Mucosa of descending colon (tissue), 3 donors: ENCODE measurements around the gene JMJD6. TPM values are rescaled to one million over a fixed set of nuclear protein-coding genes. Genes with fewer than 3 reads are reported as not detected.

Source experiments
- ATAC-seq: fragments of 200-7000 bp; cut with Tn5 transposase; one replicate; pipeline ENCODE4 v1.9.1; 2020; ENCODE audit warnings: mild to moderate bottlenecking, moderate library complexity
- DNase-seq, 3 donors: peaks; one replicate each; pipeline ENCODE4 v3.0.0-alpha.2; 2020
- H3K36me3 ChIP-seq: fragments of 200-600 bp; one replicate; pipeline ENCODE4 v1.8.0; 2021; ENCODE audit warnings: low read depth, mild to moderate bottlenecking
- H3K4me1 ChIP-seq: fragments of 200-600 bp; one replicate; pipeline ENCODE4 v1.8.0; 2021; ENCODE audit warnings: low read depth, mild to moderate bottlenecking
- H3K4me3 ChIP-seq: fragments of 200-600 bp; one replicate; pipeline ENCODE4 v1.8.0; 2021; ENCODE audit warnings: mild to moderate bottlenecking
- H3K9me3 ChIP-seq: fragments of 200-600 bp; one replicate; pipeline ENCODE4 v1.8.0; 2021; ENCODE audit warnings: mild to moderate bottlenecking
- intact Hi-C, 2 donors: fragments of 100-400 bp; cut with DNase I in 1 of 2; cut with micrococcal nuclease in 1 of 2; formaldehyde crosslinking; loops; one replicate each; pipeline versions ENCODE4 v1.11.0 to v1.11.1; 2022; cut with DNase I, micrococcal nuclease
- total RNA-seq, 3 donors: library from RNA; stranded (reverse); fragmentation: NEBNext Ultra II Directional in 2 of 3; extraction: Animal tissue kit (Norgen Biotek cat#: 25700) in 2 of 3; gene quantifications; one replicate each; pipeline versions ENCODE4 v1.2.1 to v1.2.4, GENCODE V29; 2021 to 2023
- TF ChIP-seq, protein P1 (sequence below): fragments of 200-600 bp; IDR thresholded peaks from one replicate; pipeline ENCODE4 v1.8.0; 2022; ENCODE audit warnings: antibody characterized with exemption, mild to moderate bottlenecking
- donor health status: DM: no; HTN: no; CAD: no; lungs with moderate emphysema.
- donor health status: DM: no; HTN: no; CAD: no.
- donor health status: DM: no; HTN: yes; CAD: no.

Gene JMJD6
- total RNA-seq, 3 donors from 2014 or later: 27.0 to 56.3 (median 30.3) TPM

DNA sequence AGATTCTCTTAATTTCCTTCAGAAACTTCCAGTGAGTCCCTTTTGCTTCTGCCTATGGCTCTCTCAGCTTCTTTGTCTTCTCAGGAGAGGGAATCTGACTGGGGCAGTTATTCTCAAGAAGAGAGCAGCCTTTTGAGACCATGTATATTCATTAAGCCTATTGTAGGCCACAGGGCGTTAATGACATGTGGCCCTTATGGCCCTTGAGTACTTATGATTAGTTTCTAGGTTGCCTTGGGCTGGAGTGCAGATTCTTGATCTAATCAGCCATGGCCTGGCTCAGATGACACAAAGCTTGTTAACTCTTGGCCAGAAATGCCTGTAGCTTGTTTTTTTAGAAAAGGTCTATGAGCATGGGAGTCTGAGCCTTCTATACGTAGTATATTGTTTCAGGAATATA is 28.9 kb upstream of the JMJD6 start:
- ATAC-seq (no peak), DNase-seq (no peak)
- H3K9me3 ChIP-seq: no peaks in the 10 kb centered on the region
- no peaks in the 10 kb centered on the region for H3K4me1 ChIP-seq
- intact Hi-C loops: no loop called here
- TF ChIP-seq, protein P1, sequence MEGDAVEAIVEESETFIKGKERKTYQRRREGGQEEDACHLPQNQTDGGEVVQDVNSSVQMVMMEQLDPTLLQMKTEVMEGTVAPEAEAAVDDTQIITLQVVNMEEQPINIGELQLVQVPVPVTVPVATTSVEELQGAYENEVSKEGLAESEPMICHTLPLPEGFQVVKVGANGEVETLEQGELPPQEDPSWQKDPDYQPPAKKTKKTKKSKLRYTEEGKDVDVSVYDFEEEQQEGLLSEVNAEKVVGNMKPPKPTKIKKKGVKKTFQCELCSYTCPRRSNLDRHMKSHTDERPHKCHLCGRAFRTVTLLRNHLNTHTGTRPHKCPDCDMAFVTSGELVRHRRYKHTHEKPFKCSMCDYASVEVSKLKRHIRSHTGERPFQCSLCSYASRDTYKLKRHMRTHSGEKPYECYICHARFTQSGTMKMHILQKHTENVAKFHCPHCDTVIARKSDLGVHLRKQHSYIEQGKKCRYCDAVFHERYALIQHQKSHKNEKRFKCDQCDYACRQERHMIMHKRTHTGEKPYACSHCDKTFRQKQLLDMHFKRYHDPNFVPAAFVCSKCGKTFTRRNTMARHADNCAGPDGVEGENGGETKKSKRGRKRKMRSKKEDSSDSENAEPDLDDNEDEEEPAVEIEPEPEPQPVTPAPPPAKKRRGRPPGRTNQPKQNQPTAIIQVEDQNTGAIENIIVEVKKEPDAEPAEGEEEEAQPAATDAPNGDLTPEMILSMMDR: no peak
- H3K4me3 ChIP-seq: no peak overlapping the region
- H3K36me3 ChIP-seq: no peaks in the 10 kb centered on the region

DNA sequence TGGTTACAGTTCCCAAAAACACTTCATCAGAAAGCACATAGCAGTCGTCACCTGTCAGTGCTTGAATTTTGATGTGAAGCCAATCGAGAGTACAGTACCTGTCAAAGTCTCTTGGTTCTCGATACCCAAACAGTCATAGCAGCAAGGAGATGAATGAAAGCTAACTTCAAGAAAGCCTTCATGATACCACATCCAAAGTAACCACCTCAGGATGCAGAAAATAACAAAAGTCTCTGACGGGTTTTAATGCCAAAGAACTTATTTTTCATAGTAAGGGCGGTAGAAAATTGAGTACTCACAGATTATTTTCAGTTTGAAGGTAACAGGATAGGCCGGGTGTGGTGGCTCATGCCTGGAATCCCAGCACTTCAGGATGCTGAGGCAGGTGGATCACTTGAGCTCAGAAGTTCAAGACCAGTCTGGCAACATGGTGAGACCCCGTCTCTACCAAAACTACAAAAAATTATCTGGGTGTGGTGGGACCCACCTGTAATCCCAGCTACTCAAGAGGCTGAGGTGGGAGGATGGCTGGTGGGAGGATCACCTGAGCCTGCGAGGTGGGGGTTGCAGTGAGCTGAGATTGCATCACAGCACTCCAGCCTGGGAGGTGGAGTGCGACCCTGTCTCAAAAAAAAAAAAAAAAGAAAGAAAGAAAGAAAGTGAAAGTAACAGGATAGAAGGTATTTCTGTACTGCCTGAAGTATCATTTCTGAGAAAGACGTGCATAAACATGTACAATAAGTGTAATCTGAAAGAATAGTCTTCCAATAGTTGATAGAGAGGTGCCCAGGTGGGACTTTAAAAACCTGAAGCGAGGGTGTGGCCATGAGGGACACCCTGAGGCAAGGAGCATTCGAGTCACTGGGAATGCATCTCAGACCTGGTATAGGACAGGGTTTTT is 26.9 kb upstream of the JMJD6 start:
- no peak for ATAC-seq
- intact Hi-C loops: no loop called here
- Histone ChIP-seq H3K36me3 (no peaks in the 10 kb centered on the region), H3K4me1 (no peaks in the 10 kb centered on the region), H3K9me3 (no peaks in the 10 kb centered on the region), H3K4me3 (no peak overlapping the region)
- DNase-seq: no peak
- TF ChIP-seq, protein P1: no peak

- Histone ChIP-seq H3K4me3 (no peak overlapping the region), H3K36me3 (no peaks in the 10 kb centered on the region), H3K9me3 (no peaks in the 10 kb centered on the region), H3K4me1 (no peaks in the 10 kb centered on the region)
- ATAC-seq (peak; percentile 51), DNase-seq (no peak)
- TF ChIP-seq, protein P1: no peak
- intact Hi-C loops: no loop called here
Observed at GRCh38 chr17:76752006-76752405, 25.6 kb upstream of the JMJD6 start.

DNA sequence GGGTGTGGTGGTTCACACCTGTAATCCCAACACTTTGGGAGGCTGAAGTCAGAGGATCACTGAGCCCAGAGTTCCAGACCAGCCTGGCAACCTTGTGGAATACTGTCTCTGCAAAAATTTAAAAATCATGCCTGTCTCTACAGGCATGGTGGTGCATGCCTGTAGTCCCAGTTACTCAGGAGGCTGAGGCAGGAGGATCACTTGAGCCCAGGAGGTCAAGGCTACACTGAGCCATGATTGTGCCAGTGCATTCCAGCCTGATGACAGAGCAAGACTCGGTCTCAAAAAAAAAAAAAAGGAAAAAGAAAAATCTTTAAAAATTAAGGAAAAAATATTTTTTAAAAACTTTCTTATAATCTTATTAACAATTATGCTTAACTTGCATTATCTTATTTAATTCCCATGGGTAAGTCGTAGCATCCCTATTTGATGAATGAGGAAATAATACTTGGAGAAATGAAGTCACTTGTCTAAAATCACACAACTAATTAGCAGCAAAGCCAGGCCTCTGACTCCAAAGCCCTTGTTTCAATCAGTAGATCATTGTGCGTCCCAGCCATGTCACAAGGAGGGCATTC is 25.1 kb upstream of the JMJD6 start:
- no peak overlapping the region for H3K4me3 ChIP-seq
- no peaks in the 10 kb centered on the region for H3K4me1 ChIP-seq
- no peaks in the 10 kb centered on the region for H3K9me3 ChIP-seq
- H3K36me3 ChIP-seq: no peaks in the 10 kb centered on the region
- intact Hi-C loops: no loop called here
- DNase-seq (no peak), ATAC-seq (no peak)
- TF ChIP-seq, protein P1: no peak

DNA sequence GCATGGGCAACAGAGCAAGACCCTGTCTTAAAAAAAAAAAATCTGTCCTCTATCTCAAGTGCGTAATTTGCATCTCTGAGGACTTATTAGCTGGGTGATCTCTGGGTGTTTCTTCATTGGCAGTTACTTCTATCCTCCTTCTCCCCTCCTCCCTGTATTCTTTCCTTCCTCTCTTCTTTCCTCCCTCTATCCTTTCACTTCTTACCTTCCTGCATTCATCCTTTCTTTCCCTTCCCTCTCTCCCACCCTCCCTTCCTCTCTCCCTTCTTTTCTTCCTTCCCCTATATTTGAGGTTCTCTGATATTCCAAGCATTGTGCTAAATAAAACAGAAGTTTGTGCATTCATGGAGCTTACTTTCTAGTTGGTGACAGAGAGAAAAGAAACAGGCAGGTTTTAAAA is 22.3 kb upstream of the JMJD6 start:
- ATAC-seq: no peak
- Histone ChIP-seq H3K36me3 (no peaks in the 10 kb centered on the region), H3K4me1 (no peaks in the 10 kb centered on the region), H3K4me3 (no peak overlapping the region), H3K9me3 (no peaks in the 10 kb centered on the region)
- intact Hi-C loops: no loop called here
- no peak for DNase-seq
- TF ChIP-seq, protein P1: no peak
